ENCODE results near the gene TPSAB1.
"Not testable (repeated sequence)": the region's sequence is repeated elsewhere in the genome, so short reads cannot be mapped to it uniquely, and the experiment has no call there.

GRCh38 chr16:1238909-1239308 lies 1.6 kb upstream of the TPSAB1 start:
- TF ChIP-seq CTCF, POLR2A, POLR2AphosphoS5, EP300 (IDR thresholded peaks at IDR 0.05): not testable (repeated sequence)
